HepG2 (cell line): ENCODE measurements around the gene ATOH8.

Source experiments
- ARID2 ChIP-seq: sonication (generic); formaldehyde crosslinking; IDR thresholded peaks from 2 replicates; pipeline ENCODE4 v1.8.1; 2022; ENCODE audit warnings: mild to moderate bottlenecking, missing genetic modification reagents, borderline replicate concordance
- ARNTL ChIP-seq: sonication (generic); formaldehyde crosslinking; IDR thresholded peaks from 2 replicates; pipeline ENCODE4 v1.4.0; 2020; ENCODE audit warnings: mild to moderate bottlenecking, missing genetic modification reagents
- BHLHE40 ChIP-seq: IDR thresholded peaks from 2 replicates; pipeline ENCODE4 v1.6.1; 2011; ENCODE audit warnings: low read length, improper control_type of control experiment
- CTCF ChIP-seq: sonication (generic); formaldehyde crosslinking; IDR thresholded peaks from 2 replicates; pipeline ENCODE4 v1.5.0; 2020; ENCODE audit warnings: mild to moderate bottlenecking, missing genetic modification reagents, moderate library complexity
- EZH2 ChIP-seq: conservative IDR thresholded peaks from 2 replicates; pipeline ENCODE4 v1.6.1; 2012; ENCODE audit warnings: mild to moderate bottlenecking, low read depth, low read length, moderate library complexity
- FOXA1 ChIP-seq, 2 experiments: fragments of 450-650 bp in 1 of 2; sonication (generic) in 1 of 2; formaldehyde crosslinking in 1 of 2; IDR thresholded peaks; 2 replicates each; pipeline versions ENCODE4 v1.4.0 to v1.6.1; 2016 to 2020; ENCODE audit warnings: missing genetic modification reagents in 1 of 2
- JUN ChIP-seq: sonication (generic); formaldehyde crosslinking; IDR thresholded peaks from 2 replicates; pipeline ENCODE4 v1.4.0; 2020; ENCODE audit warnings: mild to moderate bottlenecking, missing genetic modification reagents
- MXD4 ChIP-seq: IDR thresholded peaks from 2 replicates; pipeline ENCODE4 v1.6.1; 2016; ENCODE audit warnings: mild to moderate bottlenecking, missing biosample characterization, missing genetic modification reagents
- NR1H2 ChIP-seq: sonication (generic); formaldehyde crosslinking; IDR thresholded peaks from 2 replicates; pipeline ENCODE4 v1.8.1; 2022; ENCODE audit warnings: low read depth, missing genetic modification reagents, borderline replicate concordance
- NRL ChIP-seq: sonication (generic); formaldehyde crosslinking; IDR thresholded peaks from 2 replicates; pipeline ENCODE4 v1.5.0; 2020; ENCODE audit warnings: missing genetic modification reagents, mild to moderate bottlenecking, moderate library complexity, borderline replicate concordance
- POLR2AphosphoS5 ChIP-seq: IDR thresholded peaks from 2 replicates; pipeline ENCODE4 v1.6.1; 2012; ENCODE audit warnings: low read depth, low read length
- ZBTB26 ChIP-seq: IDR thresholded peaks from 2 replicates; pipeline ENCODE4 v1.6.1; 2016; ENCODE audit warnings: missing compliant biosample characterization, missing genetic modification reagents, borderline replicate concordance
- ZIK1 ChIP-seq: sonication (generic); formaldehyde crosslinking; IDR thresholded peaks from 2 replicates; pipeline ENCODE4 v1.5.0; 2020; ENCODE audit warnings: mild to moderate bottlenecking, low read depth, missing genetic modification reagents, borderline replicate concordance

DNA sequence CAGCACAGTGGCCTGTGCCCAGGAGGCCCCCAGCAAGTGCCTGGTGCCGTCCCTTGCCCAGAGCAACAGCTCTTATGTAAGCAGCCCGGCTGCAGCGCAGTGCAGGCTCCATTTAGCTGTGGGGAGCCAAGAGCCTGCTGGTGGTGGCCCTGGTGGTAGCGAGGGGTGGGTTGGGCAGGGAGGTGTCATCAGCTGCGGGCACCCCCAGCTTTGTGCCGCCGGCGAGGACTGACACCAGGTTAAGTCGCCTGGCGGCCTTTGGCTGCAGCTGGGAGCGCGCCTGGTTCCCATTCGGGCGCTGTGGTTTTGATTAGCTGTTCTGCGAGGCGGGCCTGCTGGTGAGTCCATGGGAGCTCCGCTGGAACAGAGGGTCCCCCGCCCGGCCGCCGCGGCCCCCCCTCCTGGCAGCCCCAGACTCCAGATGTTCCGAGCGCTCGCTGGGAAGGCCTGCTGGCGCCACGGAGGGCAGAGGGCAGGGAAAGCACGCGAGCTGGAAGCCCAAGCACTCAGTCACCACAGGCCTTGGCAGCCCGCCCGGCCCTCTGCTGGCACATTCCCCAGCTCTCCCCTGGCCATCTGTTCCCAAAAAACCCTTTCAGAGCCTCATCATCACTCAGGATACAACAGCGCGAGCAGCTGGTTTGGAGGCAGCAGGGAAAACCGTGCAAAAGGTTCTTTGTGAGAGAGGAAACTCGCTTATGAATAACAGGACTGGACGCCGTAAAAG is 18.4 kb downstream of the ATOH8 start:
- TF ChIP-seq POLR2AphosphoS5 = no peak
- TF ChIP-seq ARID2 = no peak
- TF ChIP-seq ZIK1 (CRISPR knock-in tag) = no peak
- TF ChIP-seq CTCF (CRISPR knock-in tag) = peak; percentile 55
- TF ChIP-seq NRL (CRISPR knock-in tag) = no peak
- peak; percentile 60; the same call in 1 of the 2 replicates for TF ChIP-seq ZBTB26
- TF ChIP-seq MXD4 (CRISPR knock-in tag) = peak; percentile 45; the same call in 1 of the 2 replicates
- TF ChIP-seq EZH2 = no peak
- no peak for TF ChIP-seq FOXA1 (IDR thresholded peaks at IDR 0.05)
- TF ChIP-seq FOXA1 (CRISPR knock-in tag; IDR thresholded peaks at IDR 0.05) = no peak
- peak; percentile 74 for TF ChIP-seq BHLHE40
- TF ChIP-seq JUN (CRISPR knock-in tag) = no peak
- no peak for TF ChIP-seq ARNTL (CRISPR knock-in tag)
- no peak for TF ChIP-seq NR1H2 (CRISPR knock-in tag)
